ENCODE data around the gene POLR3C.
"Not testable (repeated sequence)": the region's sequence is repeated elsewhere in the genome, so short reads cannot be mapped to it uniquely, and the experiment has no call there.

POLR3C gene

GRCh38 chr1:145823565-145824498 lies at the start of gene POLR3C, which contains the start of gene RNF115:
Gene POLR3C (plus strand): TSS chr1:145824200. CDS start chr1:145825777, 1,577 bp downstream.
Gene RNF115 (minus strand): TSS chr1:145824095. CDS start chr1:145823873, 222 bp downstream.
- H3K27ac Mint-ChIP-seq, result peak within 1 kb of the TSS; percentile 98
- H3K4me3 Mint-ChIP-seq, result peak within 1 kb of the TSS; percentile 98
- peaks cover 20% of the 10 kb centered on the region for H3K36me3 Mint-ChIP-seq
- H3K9me3 Mint-ChIP-seq, result no peaks in the 10 kb centered on the region
- H3K27me3 Mint-ChIP-seq, result no peaks in the 10 kb centered on the region
- H3K4me1 Mint-ChIP-seq, result peaks cover 42% of the 10 kb centered on the region

GRCh38 chr1:145777357-145778145 lies 46.4 kb upstream of the POLR3C start:
- no peaks in the 10 kb centered on the region for H3K27me3 Mint-ChIP-seq
- no peaks in the 10 kb centered on the region for H3K9me3 Mint-ChIP-seq
- no peak overlapping the region for H3K27ac Mint-ChIP-seq
- H3K4me3 Mint-ChIP-seq, result no peak overlapping the region
- peaks cover 28% of the 10 kb centered on the region for H3K4me1 Mint-ChIP-seq
- H3K36me3 Mint-ChIP-seq, result peaks cover 9% of the 10 kb centered on the region

GRCh38 chr1:145778146-145778540 lies 45.9 kb upstream of the POLR3C start:
- peaks cover 24% of the 10 kb centered on the region for H3K4me1 Mint-ChIP-seq
- H3K27me3 Mint-ChIP-seq, result no peaks in the 10 kb centered on the region
- peak overlapping the region; percentile 8 for H3K27ac Mint-ChIP-seq
- no peaks in the 10 kb centered on the region for H3K9me3 Mint-ChIP-seq
- no peak overlapping the region for H3K4me3 Mint-ChIP-seq
- peaks cover 5% of the 10 kb centered on the region for H3K36me3 Mint-ChIP-seq

- H3K36me3 Mint-ChIP-seq, result peaks cover 8% of the 10 kb centered on the region
- H3K9me3 Mint-ChIP-seq, result no peaks in the 10 kb centered on the region
- no peak overlapping the region for H3K27ac Mint-ChIP-seq
- H3K4me3 Mint-ChIP-seq, result no peak overlapping the region
- no peaks in the 10 kb centered on the region for H3K27me3 Mint-ChIP-seq
- peaks cover 32% of the 10 kb centered on the region for H3K4me1 Mint-ChIP-seq
These were observed 41.5 kb upstream of the POLR3C start for GRCh38 chr1:145782272-145783099.

GRCh38 chr1:145784409-145784808 lies 39.6 kb upstream of the POLR3C start:
- no peaks in the 10 kb centered on the region for H3K9me3 Mint-ChIP-seq
- peaks cover 12% of the 10 kb centered on the region for H3K36me3 Mint-ChIP-seq
- H3K4me3 Mint-ChIP-seq, result no peak overlapping the region
- H3K27me3 Mint-ChIP-seq, result no peaks in the 10 kb centered on the region
- peaks cover 36% of the 10 kb centered on the region for H3K4me1 Mint-ChIP-seq
- H3K27ac Mint-ChIP-seq, result no peak overlapping the region

DNA sequence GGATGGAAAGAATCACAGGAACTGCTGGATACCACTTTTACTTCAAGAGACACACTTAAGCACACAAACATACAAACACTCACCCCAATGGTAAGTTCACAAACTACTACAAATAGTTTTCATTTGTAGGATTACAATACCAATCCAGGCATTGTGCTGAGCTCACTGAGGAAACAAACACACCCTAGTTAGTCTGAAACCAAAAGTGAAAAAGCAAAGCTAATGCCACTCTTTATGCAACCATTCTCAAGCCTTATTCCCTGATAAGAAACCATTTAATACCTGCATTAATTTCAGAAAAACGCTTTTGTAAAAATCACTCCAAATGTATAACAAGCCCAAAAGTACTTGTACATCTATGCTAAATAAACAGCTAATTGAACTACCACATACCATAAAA lies 38.5 kb upstream of the POLR3C start:
- Mint-ChIP-seq H3K4me1 (peaks cover 36% of the 10 kb centered on the region), H3K4me3 (no peak overlapping the region), H3K27me3 (no peaks in the 10 kb centered on the region), H3K27ac (no peak overlapping the region), H3K36me3 (peaks cover 12% of the 10 kb centered on the region), H3K9me3 (no peaks in the 10 kb centered on the region)

DNA sequence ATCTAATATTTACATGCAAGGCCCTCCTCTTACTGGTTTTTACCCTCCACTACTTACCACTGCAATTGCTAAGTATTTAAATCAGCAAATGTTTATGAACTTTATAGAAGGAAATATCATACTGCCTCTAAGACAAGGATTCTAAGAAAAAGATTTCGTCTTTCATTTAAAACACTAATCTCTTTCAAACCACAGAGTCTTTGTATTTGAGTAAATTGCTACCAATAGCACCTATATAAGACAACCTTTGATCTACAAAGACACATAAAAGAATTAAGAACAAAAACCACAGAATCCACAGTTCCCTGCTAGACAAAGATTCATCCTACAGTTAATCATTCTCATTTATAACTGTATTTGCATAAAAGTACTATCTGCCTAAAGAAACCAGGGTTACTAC lies 37.7 kb upstream of the POLR3C start:
- H3K36me3 Mint-ChIP-seq, result peaks cover 12% of the 10 kb centered on the region
- H3K27ac Mint-ChIP-seq, result peak overlapping the region; percentile 73
- peak overlapping the region; percentile 19 for H3K4me3 Mint-ChIP-seq
- no peaks in the 10 kb centered on the region for H3K9me3 Mint-ChIP-seq
- peaks cover 36% of the 10 kb centered on the region for H3K4me1 Mint-ChIP-seq
- no peaks in the 10 kb centered on the region for H3K27me3 Mint-ChIP-seq

DNA sequence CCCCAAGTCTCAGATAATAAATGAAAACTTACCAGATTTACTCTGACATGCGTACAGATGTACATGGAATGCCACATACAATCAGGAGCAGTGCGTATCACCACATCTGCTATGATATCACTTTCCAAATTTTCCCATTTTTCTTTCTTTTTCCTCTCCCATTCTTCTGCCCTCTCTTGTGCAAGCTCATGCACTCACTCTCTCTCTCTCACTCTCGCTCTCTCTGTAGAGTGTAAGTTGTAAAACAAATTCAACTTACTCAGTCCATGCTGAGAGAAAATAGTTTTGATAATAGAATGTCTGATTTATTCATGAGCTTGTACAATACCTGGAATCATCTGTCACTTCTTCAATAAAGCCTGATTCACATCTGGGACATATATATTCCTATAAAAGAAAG lies 35.4 kb upstream of the POLR3C start:
- peaks cover 12% of the 10 kb centered on the region for H3K36me3 Mint-ChIP-seq
- H3K9me3 Mint-ChIP-seq, result no peaks in the 10 kb centered on the region
- H3K27me3 Mint-ChIP-seq, result no peaks in the 10 kb centered on the region
- H3K27ac Mint-ChIP-seq, result no peak overlapping the region
- H3K4me3 Mint-ChIP-seq, result no peak overlapping the region
- H3K4me1 Mint-ChIP-seq, result peaks cover 37% of the 10 kb centered on the region

- H3K27ac Mint-ChIP-seq, H3K4me3 Mint-ChIP-seq, H3K9me3 Mint-ChIP-seq, H3K27me3 Mint-ChIP-seq: not testable (repeated sequence)
- H3K36me3 Mint-ChIP-seq, result peaks cover 16% of the 10 kb centered on the region
- H3K4me1 Mint-ChIP-seq, result peaks cover 21% of the 10 kb centered on the region
These were observed 32.1 kb upstream of the POLR3C start for GRCh38 chr1:145791860-145792259.

DNA sequence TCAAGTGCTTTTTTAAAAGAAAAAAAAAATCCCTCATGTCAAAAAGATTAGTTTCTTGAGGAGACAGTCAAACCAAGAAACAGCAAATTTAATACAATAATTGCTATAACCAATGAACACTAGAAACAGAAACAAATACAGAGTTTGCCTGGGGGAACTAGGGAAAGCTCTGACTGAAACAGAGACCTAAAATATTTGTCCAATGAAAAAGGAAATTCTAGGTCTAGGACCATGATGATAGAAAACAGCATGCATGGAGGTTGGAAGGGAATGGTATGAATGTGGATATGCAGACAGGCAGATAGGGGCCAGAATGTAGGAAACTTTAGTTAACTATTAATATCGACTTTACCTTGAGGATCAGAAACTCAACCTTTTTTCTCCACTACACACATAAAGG lies 31.5 kb upstream of the POLR3C start:
- peaks cover 20% of the 10 kb centered on the region for H3K36me3 Mint-ChIP-seq
- no peak overlapping the region for H3K27ac Mint-ChIP-seq
- peaks cover 19% of the 10 kb centered on the region for H3K4me1 Mint-ChIP-seq
- peaks cover 9% of the 10 kb centered on the region for H3K9me3 Mint-ChIP-seq
- H3K4me3 Mint-ChIP-seq, result no peak overlapping the region
- H3K27me3 Mint-ChIP-seq, result no peaks in the 10 kb centered on the region

- H3K27me3 Mint-ChIP-seq, result no peaks in the 10 kb centered on the region
- H3K27ac Mint-ChIP-seq, result no peak overlapping the region
- H3K4me1 Mint-ChIP-seq, result peaks cover 21% of the 10 kb centered on the region
- peaks cover 33% of the 10 kb centered on the region for H3K36me3 Mint-ChIP-seq
- H3K4me3 Mint-ChIP-seq, result no peak overlapping the region
- peaks cover 9% of the 10 kb centered on the region for H3K9me3 Mint-ChIP-seq
These were observed 28.6 kb upstream of the POLR3C start for GRCh38 chr1:145795257-145795881.

GRCh38 chr1:145796753-145797152 lies 27.2 kb upstream of the POLR3C start:
- Mint-ChIP-seq H3K4me1 (peaks cover 32% of the 10 kb centered on the region), H3K36me3 (peaks cover 33% of the 10 kb centered on the region), H3K9me3 (peaks cover 9% of the 10 kb centered on the region), H3K27me3 (no peaks in the 10 kb centered on the region), H3K4me3 (no peak overlapping the region), H3K27ac (no peak overlapping the region)

DNA sequence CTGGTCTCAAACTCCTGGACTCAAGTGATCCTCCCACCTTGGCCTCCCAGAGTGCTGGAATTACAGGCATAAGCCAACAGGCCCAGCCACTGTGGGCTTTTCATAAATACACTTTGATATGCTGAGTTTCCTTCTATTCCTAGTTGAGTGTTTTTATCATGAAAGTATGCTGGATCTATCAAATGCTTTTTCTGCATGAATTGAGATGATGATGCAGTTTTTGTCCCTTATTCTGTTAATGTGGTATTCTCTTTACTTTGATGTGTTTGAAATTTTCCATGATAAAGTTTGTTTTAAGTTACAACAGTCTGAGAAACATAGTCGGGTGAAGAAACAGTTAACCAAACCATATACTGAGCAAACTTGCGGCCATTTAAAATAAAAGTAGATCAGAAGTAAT lies 24.2 kb upstream of the POLR3C start:
- H3K27me3 Mint-ChIP-seq, result no peaks in the 10 kb centered on the region
- peaks cover 31% of the 10 kb centered on the region for H3K36me3 Mint-ChIP-seq
- H3K4me3 Mint-ChIP-seq, result no peak overlapping the region
- H3K27ac Mint-ChIP-seq, result no peak overlapping the region
- peaks cover 9% of the 10 kb centered on the region for H3K9me3 Mint-ChIP-seq
- H3K4me1 Mint-ChIP-seq, result peaks cover 53% of the 10 kb centered on the region

DNA sequence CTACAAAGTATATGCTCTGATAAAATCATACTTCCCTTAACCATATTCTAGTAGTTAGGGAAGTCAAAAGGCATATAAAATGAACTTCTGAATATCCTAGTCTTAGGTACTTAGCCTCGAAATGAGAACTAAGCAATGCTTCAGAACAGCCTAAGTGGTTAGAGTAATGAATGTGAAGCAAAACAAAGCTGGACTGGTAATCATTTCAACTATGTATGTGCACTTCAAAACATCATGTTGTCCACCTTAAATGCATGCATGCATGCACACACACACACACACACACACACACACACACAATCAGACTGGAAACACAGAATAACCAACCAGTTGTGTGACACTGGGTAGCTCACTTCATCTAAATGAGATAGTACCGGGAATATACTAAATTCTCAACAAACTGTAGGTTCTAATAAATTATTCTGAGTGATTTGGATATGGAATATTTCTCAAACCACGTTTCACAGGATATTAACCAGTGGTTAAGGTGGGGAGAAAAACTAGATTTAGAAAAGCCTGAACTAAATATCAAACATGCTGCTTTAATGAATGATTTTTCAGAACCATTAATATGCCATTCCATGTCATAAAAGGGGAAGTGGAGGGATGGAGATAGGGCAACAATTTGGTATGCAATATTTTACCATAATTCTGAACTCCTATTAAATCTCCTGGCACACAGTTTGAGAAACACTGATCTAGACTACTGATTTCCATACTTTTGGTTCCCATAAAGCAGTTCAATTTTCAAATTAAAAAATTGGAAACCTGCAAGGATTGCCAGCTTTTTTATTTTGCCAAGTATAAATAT lies 19.6 kb upstream of the POLR3C start:
- no peak overlapping the region for H3K4me3 Mint-ChIP-seq
- H3K27ac Mint-ChIP-seq, result no peak overlapping the region
- peaks cover 66% of the 10 kb centered on the region for H3K4me1 Mint-ChIP-seq
- H3K27me3 Mint-ChIP-seq, result no peaks in the 10 kb centered on the region
- H3K9me3 Mint-ChIP-seq, result no peaks in the 10 kb centered on the region
- peaks cover 10% of the 10 kb centered on the region for H3K36me3 Mint-ChIP-seq
